WTC11 (cell line): Measurements from ENCODE around the gene LAMC3. TPM values are rescaled to one million over a fixed set of nuclear protein-coding genes. Genes with fewer than 3 reads are reported as not detected.

ENCODE experiments used
- ATAC-seq: fragments of 200-7000 bp; cut with Tn5 transposase; 2 replicates; pipeline ENCODE4 v1.10.0; 2021; ENCODE audit warnings: mild to moderate bottlenecking, moderate library complexity
- CTCF ChIA-PET: fragments of 300-600 bp; sonication (Branson Sonifier 250); formaldehyde crosslinking; loops from one replicate; lab custom pipeline; 2021; ENCODE audit warnings: antibody characterized with exemption; lab: Charles Lee
- POLR2A ChIA-PET: fragments of 350-600 bp; sonication (Branson Sonifier 250); formaldehyde crosslinking; loops from one replicate; lab custom pipeline; 2021; ENCODE audit warnings: antibody characterized with exemption; lab: Charles Lee
- DNase-seq: peaks from one replicate; pipeline ENCODE4 v3.0.0; 2021; ENCODE audit warnings: low spot score
- H3K27ac Mint-ChIP-seq: 2 replicates; pipeline ENCODE4 v1.8.0; 2021; ENCODE audit warnings: mixed read lengths
- H3K27me3 Mint-ChIP-seq: 2 replicates; pipeline ENCODE4 v1.8.0; 2021; ENCODE audit warnings: low read depth, mild to moderate bottlenecking, moderate library complexity, mixed read lengths
- H3K36me3 Mint-ChIP-seq: 2 replicates; pipeline ENCODE4 v1.8.0; 2021; ENCODE audit warnings: mixed read lengths
- H3K4me1 Mint-ChIP-seq: 2 replicates; pipeline ENCODE4 v1.8.0; 2022; ENCODE audit warnings: mixed read lengths
- H3K4me3 Mint-ChIP-seq: 2 replicates; pipeline ENCODE4 v1.8.0; 2021; ENCODE audit warnings: mild to moderate bottlenecking, moderate library complexity, mixed read lengths
- H3K9me3 Mint-ChIP-seq: 2 replicates; pipeline ENCODE4 v1.8.0; 2021; ENCODE audit warnings: mixed read lengths
- GTF2I ChIP-seq: fragments of 250-450 bp; sonication (Bioruptor Pico); conservative IDR thresholded peaks from 2 replicates; pipeline ENCODE4 v1.4.0; 2021; ENCODE audit warnings: mild to moderate bottlenecking
- HMGXB4 ChIP-seq: sonication (generic); formaldehyde crosslinking; IDR thresholded peaks from 2 replicates; pipeline ENCODE4 v1.8.1; 2023; ENCODE audit warnings: mild to moderate bottlenecking, moderate library complexity, missing genetic modification reagents
- IRF1 ChIP-seq: sonication (generic); formaldehyde crosslinking; IDR thresholded peaks from 2 replicates; pipeline ENCODE4 v1.8.0; 2023; ENCODE audit warnings: missing genetic modification reagents
- IRF2 ChIP-seq: sonication (generic); formaldehyde crosslinking; IDR thresholded peaks from 2 replicates; pipeline ENCODE4 v1.8.0; 2022; ENCODE audit warnings: low read depth, missing genetic modification reagents, borderline replicate concordance
- NFYB ChIP-seq: sonication (generic); formaldehyde crosslinking; conservative IDR thresholded peaks from 2 replicates; pipeline ENCODE4 v1.8.0; 2022; ENCODE audit warnings: low read depth, missing genetic modification reagents
- NR1H2 ChIP-seq: sonication (generic); formaldehyde crosslinking; IDR thresholded peaks from 2 replicates; pipeline ENCODE4 v1.9.0; 2021; ENCODE audit warnings: mild to moderate bottlenecking, moderate library complexity, missing genetic modification reagents
- OVOL2 ChIP-seq: fragments of 250-450 bp; sonication (Bioruptor Pico); IDR thresholded peaks from 2 replicates; pipeline ENCODE4 v1.9.0; 2021; ENCODE audit warnings: mild to moderate bottlenecking, borderline replicate concordance
- PRDM15 ChIP-seq: sonication (generic); formaldehyde crosslinking; IDR thresholded peaks from 2 replicates; pipeline ENCODE4 v1.8.0; 2022; ENCODE audit warnings: missing genetic modification reagents
- STAT6 ChIP-seq: sonication (generic); formaldehyde crosslinking; conservative IDR thresholded peaks from 2 replicates; pipeline ENCODE4 v1.8.1; 2023; ENCODE audit warnings: mild to moderate bottlenecking, low read depth, missing genetic modification reagents, moderate library complexity
- TEAD4 ChIP-seq: sonication (generic); formaldehyde crosslinking; IDR thresholded peaks from 2 replicates; pipeline ENCODE4 v1.8.0; 2022; ENCODE audit warnings: mild to moderate bottlenecking, missing genetic modification reagents
- TP53 ChIP-seq: sonication (generic); formaldehyde crosslinking; IDR thresholded peaks from 2 replicates; pipeline ENCODE4 v1.8.1; 2023; ENCODE audit warnings: mild to moderate bottlenecking, missing genetic modification reagents
- USF1 ChIP-seq: sonication (generic); formaldehyde crosslinking; IDR thresholded peaks from 2 replicates; pipeline ENCODE4 v1.8.0; 2022; ENCODE audit warnings: mild to moderate bottlenecking, missing genetic modification reagents
- ZNF396 ChIP-seq: fragments of 250-450 bp; sonication (Bioruptor Pico); IDR thresholded peaks from 2 replicates; pipeline ENCODE4 v1.8.0; 2021; ENCODE audit warnings: mild to moderate bottlenecking, moderate library complexity, borderline replicate concordance
- ZNF671 ChIP-seq: fragments of 250-450 bp; sonication (Bioruptor Pico); IDR thresholded peaks from 2 replicates; pipeline ENCODE4 v1.8.0; 2021; ENCODE audit warnings: mild to moderate bottlenecking
- total RNA-seq: library from RNA; stranded (reverse); gene quantifications from 3 replicates; pipeline ENCODE4 v1.2.3, GENCODE V29; 2021

LAMC3 gene
- total RNA-seq, 1 experiment from 2014 or later = 50.9 TPM

GRCh38 chr9:131095666-131096268, 86.8 kb downstream of the LAMC3 start:
- Mint-ChIP-seq H3K9me3 (no peaks in the 10 kb centered on the region), H3K27ac (peak overlapping the region; percentile 11), H3K27me3 (peaks cover 6% of the 10 kb centered on the region)
- DNase-seq = no peak
- CTCF ChIA-PET = interaction anchor here (0.5 to 4.1 kb wide), 7 partner anchors 11 to 43 kb away, joined by 3 to 18 read pairs (median 4); partner anchors contain the start of gene NUP214
- TF ChIP-seq ZNF396 (CRISPR knock-in tag) (no peak), ZNF671 (no peak), PRDM15 (CRISPR knock-in tag) (no peak), IRF2 (CRISPR knock-in tag) (no peak), OVOL2 (CRISPR knock-in tag) (no peak), GTF2I (CRISPR knock-in tag) (no peak), TP53 (no peak), USF1 (CRISPR knock-in tag) (no peak), STAT6 (CRISPR knock-in tag) (no peak), NFYB (CRISPR knock-in tag) (no peak), IRF1 (CRISPR knock-in tag) (no peak), NR1H2 (CRISPR knock-in tag) (no peak), TEAD4 (CRISPR knock-in tag) (no peak), HMGXB4 (CRISPR knock-in tag) (no peak)
- TF ChIP-seq, all 79 proteins: peak for 0
- peaks cover 2% of the 10 kb centered on the region; the same call in 1 of the 2 replicates for H3K36me3 Mint-ChIP-seq
- no peak for ATAC-seq
- H3K4me3 Mint-ChIP-seq = peak overlapping the region; percentile 70
- peaks cover 44% of the 10 kb centered on the region for H3K4me1 Mint-ChIP-seq
- POLR2A ChIA-PET = interaction anchor here (2.1 kb wide), 1 partner anchor 30 kb away, joined by 5 read pairs; the partner anchor contains the start of gene NUP214
